ENCODE measurements around the gene KCNG2.

The KCNG2 gene

DNA sequence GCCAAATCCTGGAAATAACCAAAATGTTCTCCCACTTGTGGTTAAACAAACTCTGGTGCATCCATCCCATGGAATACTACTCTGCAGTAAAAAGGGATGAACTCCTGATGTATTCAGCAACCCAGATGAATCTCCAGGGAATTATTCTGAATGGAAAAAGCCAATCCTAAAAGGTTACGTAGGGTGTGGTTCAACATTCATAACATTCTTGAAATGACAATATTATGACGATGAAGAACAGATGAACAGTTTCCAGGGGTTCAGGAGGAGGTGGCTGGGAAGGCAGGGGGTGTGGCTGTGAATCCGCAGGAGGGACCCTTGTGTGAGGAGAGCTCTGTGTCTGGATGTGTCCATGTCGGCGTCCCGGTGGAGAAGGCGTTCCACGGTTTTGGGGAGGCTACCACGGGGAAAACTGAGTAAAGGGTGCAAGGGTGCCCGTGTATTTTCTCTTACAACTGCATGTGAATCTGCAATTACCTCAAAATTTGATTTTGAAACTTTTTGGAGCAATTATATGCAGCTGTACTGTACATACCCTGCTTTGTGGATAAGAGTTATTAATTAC is 47.3 kb downstream of the KCNG2 start:
- no peak for DNase-seq
- in situ Hi-C loops (cut with MboI; ENCODE audit: low pct_unique_long_range_greater_than_20kb, low sequenced_read_pairs): no loop called here

DNA sequence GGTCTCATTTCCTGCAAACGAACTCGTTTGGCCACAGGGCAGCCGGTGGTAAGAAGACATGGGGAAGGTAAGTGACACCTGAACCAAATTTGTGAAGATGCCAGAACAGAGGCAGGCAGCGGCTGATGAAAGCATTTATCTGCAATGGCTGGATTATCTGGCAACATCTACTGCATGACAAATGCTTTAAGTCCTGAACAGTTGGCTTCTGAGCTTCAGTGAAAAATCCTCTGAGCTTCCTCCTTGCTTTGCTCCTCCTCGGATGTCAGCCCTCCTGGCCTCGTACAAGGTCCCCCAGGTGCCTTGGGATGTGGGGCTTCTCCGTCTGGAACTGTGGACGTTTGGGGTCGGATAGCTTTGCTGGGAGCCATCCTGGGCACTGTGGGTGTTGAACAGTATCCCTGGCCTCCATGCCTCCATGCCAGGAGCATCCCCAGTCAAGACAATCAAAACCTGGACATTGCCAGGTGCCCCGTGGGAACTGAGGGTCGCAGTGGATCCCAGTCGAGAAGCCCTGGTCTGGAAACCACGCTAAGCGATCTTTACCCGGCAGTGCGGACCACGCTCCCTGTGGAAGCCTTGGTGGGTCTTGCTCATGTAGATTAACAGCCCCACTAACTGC is 49.3 kb downstream of the KCNG2 start:
- in situ Hi-C loops (cut with MboI; ENCODE audit: low pct_unique_long_range_greater_than_20kb, low sequenced_read_pairs): no loop called here

DNA sequence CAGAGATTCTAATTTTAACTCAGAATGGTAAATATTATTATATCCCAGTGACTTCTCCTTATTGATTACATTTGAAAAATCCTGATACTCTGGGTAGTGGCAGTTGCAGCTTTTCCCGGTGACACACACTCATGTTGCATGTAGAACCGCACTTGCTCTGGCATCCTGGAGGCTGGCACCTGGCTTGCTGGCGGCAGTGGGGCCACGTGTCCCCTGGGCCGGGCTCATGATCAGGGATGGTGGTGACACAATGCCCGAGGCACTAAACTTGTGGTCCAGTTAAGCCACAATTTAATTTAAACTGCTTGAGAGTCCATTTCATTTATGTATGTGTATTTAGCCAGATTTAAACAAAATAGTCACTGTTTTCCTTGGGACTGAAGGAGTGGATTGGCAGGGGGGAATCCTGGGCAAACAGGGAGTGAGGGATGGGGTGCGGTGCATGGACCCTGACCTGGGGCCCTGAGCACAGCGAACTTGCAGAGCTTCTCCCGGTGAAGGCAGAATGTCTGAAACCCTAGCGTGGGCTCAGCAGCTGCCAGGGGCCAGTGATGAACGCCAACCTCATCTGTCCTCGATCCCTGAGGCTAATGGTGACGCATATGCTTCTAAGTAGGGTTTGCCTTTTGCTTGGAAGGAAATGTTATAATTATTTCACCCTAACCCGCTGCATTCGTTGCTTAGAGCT is 50.0 kb downstream of the KCNG2 start:
- in situ Hi-C loops (cut with MboI; ENCODE audit: low pct_unique_long_range_greater_than_20kb, low sequenced_read_pairs): no loop called here
- DNase-seq: no peak

More for the DNA sequence above, 49.3 kb downstream of the KCNG2 start:
- DNase-seq: no peak

DNA sequence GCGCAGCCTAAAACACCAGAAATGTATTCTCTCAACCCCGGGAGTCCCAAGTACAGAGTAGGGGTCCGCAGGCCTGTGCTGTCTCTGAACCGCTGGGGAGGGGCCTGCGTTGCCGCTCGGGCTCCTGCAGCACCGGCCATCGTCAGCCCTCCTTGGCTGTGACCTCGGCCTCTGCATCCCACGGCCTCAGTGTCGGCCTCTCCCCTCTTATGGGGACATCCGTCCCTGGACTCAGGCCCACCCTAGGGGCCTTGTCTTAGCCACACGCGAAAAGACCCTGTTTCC is 50.5 kb downstream of the KCNG2 start:
- no peak for DNase-seq
- in situ Hi-C loops (cut with MboI; ENCODE audit: low pct_unique_long_range_greater_than_20kb, low sequenced_read_pairs): no loop called here

DNA sequence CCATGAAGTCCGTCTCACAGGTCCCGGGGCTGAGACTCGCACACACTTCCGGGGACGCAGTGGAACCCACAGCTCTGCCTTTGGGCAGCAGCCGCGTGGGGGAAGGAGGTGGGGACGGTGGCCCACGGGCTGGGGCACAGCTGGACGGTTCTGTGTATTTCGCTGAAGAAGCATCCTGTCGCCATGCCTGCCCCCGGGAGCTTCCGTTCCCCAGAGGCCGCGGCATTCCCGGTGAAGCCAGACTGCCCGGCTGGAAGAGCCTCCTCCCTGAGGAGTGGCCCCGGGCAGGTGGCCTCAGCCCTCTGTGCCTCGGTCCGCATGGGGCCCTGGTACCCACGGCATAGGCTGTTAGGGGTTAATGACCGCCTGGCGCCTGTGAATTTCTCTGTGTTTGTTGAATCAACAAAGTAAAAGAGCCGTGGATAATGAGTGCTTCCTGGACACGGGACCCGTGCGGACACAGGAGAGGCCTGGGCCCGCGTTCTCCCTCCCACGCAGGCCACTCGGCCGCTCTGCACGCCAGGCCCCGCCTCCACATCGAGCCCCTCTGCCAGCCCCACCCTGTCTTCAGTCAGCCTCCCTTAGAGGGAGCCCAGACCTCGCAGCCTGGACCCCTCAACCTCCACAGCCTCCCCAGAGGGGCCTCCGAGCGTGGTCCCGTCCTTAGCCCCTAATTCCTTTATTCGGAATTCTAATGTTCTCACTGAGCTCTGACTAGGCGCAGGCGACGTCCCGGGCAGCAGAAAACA is 51.0 kb downstream of the KCNG2 start:
- in situ Hi-C loops (cut with MboI; ENCODE audit: low pct_unique_long_range_greater_than_20kb, low sequenced_read_pairs): no loop called here
- DNase-seq: no peak

DNA sequence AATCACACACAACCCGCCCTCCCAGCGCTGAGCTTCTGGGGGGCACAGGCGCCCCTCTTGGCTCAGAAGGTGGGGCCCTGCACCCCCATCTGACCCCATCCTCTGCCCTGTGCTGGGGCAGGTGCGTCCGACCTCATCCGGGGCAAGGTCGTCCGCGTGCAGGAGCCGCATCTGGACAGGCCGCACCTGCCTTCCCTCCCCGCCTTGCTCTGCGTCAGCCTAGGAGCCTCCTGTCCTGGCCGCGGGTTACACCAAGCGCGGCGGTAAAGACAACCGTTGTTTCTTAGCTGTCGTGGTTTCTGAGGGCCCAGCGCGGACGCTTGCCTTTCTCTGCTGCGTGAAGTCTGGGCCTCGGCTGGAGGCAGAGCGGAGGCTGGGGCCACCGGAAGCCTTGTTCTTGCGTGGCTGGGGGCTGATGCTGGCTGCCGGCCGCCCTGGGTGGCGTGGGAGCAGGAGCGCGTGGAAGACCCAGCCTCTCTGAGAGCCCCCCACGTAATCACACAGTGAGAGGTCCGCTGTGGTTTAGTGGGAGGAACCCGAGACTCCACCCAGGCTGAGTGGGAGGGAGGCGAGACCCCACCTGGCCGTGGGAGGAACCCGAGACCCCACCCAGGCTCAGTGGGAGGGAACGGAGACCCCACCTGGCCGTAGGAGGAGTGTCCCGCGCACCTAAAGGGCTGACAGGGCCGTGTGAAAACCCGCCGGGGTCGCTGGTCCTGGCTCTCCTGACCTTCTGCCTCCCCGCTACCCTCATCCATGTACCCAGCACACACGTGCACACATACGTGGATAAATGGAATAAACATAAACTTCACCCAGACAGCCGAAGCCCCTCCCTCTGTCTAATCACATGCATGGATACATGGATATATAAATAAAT is 51.8 kb downstream of the KCNG2 start:
- DNase-seq: no peak
- in situ Hi-C loops (cut with MboI; ENCODE audit: low pct_unique_long_range_greater_than_20kb, low sequenced_read_pairs): no loop called here

DNA sequence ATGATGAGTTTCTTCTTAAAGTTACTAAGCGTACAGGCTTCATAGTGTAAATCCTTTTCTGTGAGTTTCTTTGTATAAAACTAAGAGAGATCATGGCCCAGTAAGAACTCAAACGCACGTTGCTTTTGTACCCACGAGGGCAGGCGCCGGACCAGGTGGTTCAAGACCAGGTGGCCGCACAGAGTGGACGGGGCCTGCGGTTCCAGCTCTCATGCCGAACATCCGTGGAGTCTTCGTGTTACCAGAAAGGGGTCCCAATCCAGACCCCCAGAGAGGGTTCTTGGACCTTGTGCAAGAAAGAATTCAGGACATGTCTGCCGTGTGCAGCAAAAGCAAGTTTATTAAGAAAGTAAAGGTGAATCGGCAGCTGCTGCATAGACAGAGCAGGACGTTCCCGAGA is 53.0 kb downstream of the KCNG2 start:
- DNase-seq: no peak
- in situ Hi-C loops (cut with MboI; ENCODE audit: low pct_unique_long_range_greater_than_20kb, low sequenced_read_pairs): no loop called here

DNA sequence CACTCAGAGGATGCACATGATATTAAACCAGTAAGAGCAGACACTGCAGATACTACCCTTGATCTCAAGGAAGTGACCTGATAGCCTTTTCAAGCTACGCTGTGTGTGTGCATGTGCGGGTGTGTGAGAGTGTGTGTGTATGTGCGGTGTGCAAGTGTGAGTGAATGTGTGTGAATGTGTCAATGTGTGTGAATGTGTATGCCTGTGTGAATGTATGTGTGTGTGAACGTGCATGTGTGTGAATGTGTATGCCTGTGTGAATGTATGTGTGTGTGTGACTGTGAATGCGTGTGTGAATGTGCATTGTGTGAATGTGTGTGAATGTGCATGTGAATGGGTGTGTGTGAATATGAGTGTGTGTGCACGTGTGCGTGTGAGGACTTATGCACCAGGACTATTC is 53.8 kb downstream of the KCNG2 start:
- no peak for DNase-seq
- in situ Hi-C loops (cut with MboI; ENCODE audit: low pct_unique_long_range_greater_than_20kb, low sequenced_read_pairs): no loop called here

DNA sequence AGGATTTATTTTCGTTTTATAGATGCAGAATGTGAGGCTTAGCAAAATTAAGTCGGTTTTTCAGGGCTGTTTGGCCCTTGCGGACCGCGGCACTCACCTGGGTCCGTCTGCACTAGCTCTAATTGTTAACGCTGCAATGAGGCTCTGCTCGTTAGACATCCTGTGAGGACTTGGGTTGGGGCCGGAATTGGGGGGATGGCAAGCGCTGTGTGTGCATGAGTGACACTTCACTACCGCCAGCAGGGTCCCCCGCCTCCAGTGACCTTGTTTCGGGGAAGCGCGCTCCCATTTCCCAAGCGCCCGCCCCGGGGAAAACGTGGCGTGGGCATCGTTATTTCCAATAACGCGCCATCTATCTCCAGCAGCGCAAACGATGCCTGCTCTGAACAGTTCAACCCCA is 54.2 kb downstream of the KCNG2 start:
- in situ Hi-C loops (cut with MboI; ENCODE audit: low pct_unique_long_range_greater_than_20kb, low sequenced_read_pairs): no loop called here
- no peak for DNase-seq

DNA sequence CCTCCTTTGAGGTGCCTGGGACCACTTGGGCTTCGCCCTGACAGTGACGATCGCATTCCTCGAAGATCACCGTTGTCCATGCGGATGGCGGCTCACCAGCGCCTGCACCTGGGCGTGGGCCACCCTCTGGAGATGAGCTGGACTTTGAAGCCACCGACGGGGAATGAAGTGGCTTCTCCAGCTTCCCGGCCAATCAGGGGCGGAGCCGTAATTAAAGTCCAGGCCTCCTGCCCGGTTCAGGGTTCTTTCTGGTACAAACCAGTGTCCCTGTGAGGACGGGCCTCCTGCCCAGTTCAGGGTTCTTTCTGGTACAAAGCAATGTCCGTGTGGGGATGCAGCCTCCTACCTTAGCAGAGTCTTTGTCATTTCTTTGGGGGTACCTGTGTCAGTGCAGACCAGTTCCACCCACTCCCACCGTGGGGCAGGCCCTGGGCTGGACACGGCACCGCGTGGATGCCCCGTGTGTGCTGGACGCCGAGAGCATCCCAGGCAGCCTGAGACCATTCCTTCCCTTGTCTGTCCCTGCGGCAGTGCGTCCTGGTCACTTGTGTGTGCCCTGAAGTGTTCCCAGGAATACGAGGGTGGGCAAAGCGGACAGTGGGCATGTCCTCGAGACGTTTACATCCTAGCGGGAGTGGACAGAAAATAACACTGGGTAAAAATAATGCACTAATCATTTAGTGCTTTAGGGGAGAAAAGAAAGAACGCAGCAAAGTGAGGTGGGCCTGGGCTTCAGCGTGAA is 55.0 kb downstream of the KCNG2 start:
- in situ Hi-C loops (cut with MboI; ENCODE audit: low pct_unique_long_range_greater_than_20kb, low sequenced_read_pairs): no loop called here
- no peak for DNase-seq

DNA sequence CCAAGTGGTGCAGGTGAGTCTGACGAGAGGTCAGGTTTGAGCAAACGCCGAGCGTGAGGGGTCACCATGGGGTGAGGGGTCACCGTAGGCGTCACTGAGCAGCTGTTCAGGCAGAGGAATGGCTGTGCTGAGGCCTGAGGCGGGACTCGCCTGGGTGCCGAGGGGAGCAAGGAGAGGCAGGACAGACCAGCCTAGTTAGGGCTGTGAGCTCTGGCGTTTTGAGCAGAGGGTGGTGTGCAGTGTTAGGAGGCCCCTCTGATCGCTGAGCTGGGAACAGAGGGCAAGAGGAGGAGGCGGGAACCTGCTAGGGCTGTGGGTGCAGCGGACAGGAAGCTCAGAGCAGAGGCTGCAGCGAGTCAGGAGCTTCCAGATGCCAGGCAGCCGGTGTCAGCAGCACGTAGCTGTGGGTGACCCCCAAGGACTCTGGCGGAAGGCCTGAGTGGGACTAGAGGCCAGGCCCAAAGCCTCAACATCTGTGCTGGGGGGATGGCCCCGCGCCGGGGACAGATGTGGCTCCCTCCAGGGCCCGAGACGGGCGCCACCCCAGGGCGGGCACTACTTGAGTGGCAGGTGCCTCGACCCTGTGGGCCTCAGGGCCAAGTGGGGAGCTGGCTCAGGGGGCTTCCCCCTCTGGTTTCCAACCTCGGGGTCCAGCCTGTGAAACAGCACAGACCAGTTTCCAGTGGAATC is 55.7 kb downstream of the KCNG2 start:
- no peak for DNase-seq

DNA sequence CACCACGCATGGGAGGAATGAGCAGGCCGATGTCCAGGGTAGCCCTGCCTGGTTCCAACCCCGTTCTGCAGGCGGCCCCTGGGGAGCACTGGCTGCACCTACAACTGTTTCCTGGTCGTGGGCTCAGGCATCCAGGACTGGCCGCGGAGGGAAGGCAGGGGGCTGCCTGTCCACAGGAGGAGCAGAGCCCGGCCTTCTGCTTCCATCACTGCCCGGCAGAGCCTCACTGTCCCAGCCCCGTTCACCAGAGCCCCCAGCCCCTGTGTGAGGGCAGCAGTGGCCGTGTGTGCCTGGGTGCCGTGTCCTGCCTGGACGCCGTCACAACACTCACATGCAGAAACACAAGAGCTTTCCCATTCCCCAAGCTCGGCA is 56.2 kb downstream of the KCNG2 start:
- DNase-seq: no peak
- in situ Hi-C loops (cut with MboI; ENCODE audit: low pct_unique_long_range_greater_than_20kb, low sequenced_read_pairs): no loop called here

More for the DNA sequence above, 55.7 kb downstream of the KCNG2 start:
- in situ Hi-C loops (cut with MboI; ENCODE audit: low pct_unique_long_range_greater_than_20kb, low sequenced_read_pairs): no loop called here

DNA sequence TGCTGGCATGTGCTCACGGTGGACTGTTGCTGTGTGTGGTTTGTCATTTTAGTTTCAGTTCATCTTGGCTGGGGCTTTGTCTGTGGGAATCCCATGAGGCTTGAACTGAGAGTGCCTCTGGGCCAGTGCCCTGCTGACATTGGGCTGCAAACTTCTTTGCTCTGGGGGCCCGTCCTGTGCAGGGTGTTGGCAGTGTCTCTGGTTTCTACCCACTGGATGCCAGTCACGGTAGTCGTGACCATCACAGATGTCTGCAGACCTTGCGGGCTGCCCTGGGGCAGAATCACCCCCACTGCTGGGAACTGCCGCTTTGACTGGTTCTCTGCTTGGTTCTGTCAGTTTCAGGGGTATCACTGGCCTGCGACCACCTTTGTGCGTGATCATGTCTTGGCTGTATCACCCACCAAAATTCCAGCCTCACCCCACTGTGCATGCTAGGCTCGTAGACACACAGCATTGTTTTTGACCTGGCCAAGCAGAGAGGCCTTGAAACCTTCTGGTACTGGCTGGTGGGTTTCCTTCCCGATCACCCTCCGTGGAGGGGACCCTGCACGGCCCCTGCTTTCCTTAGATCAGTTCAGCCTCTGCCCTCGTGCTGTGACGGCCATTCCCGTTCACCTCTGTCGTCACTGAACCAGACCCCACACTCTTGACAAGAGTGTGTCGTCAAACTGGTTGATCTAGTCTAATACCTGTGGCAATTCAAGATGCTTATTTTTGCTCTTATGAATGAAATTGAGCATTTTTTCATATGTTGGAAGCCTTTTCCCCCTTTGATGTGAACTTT is 57.6 kb downstream of the KCNG2 start:
- no peak for DNase-seq
- in situ Hi-C loops (cut with MboI; ENCODE audit: low pct_unique_long_range_greater_than_20kb, low sequenced_read_pairs): no loop called here

DNA sequence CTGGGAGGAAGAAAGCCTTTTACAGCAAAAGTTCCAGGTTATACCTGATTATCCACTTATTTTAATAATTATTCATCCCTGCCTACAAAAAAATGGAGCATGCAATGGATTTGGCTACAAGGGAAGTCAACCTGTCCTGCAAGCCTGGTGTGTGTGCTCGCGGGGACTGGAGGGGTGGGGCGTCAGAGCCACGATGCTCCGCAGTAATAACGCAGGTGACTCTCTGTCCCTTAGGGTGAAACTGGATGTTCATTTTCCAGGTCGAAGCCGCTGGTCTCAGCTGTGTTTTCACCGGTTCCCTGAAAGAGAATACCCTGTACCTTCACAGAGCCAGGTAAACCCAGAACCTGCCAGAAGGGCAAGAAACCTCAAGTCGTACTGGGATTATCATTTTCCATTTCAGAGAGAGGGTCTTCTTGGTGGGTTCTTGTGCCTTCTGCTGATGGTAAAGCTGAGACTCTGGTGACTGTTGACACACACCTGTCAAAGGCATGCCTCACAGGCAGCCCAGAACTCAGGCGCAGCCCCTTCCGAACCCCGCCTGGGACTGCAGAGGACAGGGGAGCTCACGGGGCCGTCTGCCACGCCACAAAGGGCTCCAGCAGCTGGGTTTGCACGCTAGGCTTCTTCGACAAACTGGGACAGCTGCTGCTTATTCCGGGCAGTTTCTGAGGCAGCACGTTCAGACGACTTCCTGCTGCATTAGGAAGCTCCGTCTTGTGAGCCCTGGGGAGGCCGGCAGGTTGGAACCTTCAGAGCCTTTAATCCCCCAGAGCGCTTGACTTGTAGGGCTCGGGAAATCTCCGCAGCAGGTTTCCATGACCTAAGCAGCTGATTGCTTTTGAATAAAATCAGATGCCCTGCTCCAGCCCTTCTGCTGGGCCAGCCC is 58.6 kb downstream of the KCNG2 start:
- peak; percentile 11 for DNase-seq
- in situ Hi-C loops (cut with MboI; ENCODE audit: low pct_unique_long_range_greater_than_20kb, low sequenced_read_pairs): no loop called here

DNA sequence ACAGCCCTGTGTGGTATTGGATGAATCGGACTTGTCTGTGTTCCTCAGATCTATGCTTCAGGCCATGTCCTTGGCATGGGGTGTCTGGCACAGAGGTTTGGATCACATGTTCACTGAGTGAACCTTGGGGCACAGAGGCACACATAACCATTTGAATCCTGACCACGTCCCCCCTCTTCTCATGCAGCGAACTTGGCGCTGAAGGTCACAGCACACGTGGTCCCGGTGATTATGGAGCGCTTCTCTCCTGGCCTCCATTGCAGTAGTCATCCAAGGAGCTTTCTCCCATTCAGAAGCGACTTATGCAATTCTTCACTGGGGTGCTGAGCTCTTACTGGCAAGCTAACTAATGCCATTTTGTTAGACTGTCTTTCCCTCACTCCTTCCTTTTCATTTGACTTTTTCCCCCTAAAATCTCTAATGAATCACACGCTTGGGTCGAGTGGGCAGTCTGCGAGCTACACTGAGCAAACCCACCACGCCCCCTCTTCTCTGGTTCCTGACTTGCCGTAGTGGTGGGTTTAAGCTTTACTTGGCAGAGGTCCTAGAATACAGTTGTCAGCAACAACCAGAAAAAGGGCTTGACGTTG is 59.4 kb downstream of the KCNG2 start:
- in situ Hi-C loops (cut with MboI; ENCODE audit: low pct_unique_long_range_greater_than_20kb, low sequenced_read_pairs): no loop called here
- DNase-seq: no peak

DNA sequence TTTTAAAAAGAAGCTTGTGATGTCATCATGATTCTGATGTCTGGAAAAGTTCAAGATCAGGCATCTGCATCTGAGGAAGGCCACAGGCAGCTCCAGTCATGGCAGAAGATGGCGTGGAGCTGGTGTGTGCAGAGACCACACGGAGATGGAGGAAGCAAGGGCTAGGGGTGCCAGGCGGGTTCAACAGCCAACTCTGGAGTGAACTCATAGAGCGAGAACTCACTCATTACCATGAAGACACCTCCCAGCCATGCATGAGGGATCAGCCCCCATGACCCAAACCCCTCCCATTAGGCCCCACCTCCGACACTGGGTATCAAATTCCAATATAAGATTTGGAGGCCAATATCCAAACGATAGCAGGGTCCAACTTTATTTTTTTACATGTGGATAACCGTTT is 61.6 kb downstream of the KCNG2 start:
- in situ Hi-C loops (cut with MboI; ENCODE audit: low pct_unique_long_range_greater_than_20kb, low sequenced_read_pairs): no loop called here
- DNase-seq: no peak
